Measurements from ENCODE around the gene NMBR. TPM values are rescaled to one million over a fixed set of nuclear protein-coding genes. Genes with fewer than 3 reads are reported as not detected.
"Not testable (repeated sequence)": the region's sequence is repeated elsewhere in the genome, so short reads cannot be mapped to it uniquely, and the experiment has no call there.

NMBR gene
- total and polyA plus RNA-seq, 2 of the 8 experiments (the other 6 are each of a cell fraction or from before 2014, with no cell fraction given), result 0.08 TPM; not detected in 1

DNA sequence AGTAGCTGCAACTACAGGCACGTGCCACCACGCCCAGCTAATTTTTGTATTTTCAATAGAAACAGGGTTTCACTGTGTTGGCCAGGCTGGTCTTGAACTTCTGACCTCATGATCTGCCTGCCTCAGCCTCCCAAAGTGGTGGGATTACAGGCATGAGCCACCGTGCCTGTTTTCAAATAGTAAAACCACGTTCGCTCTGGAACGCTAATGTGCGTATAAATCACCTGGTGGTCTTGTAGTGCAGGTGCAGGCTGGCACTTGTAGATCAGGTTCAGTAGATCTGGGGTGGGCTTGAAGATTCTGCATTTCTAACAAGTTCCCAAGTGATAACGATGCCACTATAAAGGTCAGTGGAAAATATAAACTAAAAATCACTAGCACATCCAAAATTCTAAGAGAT lies 41.4 kb upstream of the NMBR start:
- not testable (repeated sequence) for H3K18ac ChIP-seq (ENCODE audit: extremely low read depth, low read length); H2BK20ac ChIP-seq (ENCODE audit: low read length); H4K5ac ChIP-seq (ENCODE audit: insufficient read length, low read depth, low read length); H3K9ac ChIP-seq (replicated peaks in 1 of 4; ENCODE audit: extremely low read depth in 1 of 4, low read depth in 3 of 4, low read length in 3 of 4); H2BK120ac ChIP-seq (replicated peaks; ENCODE audit: low read depth, low read length); H3K23me2 ChIP-seq (ENCODE audit: low read depth, low read length); DNase-seq (ENCODE audit: low read depth in 1 of 2, low spot score in 2 of 2); H4K8ac ChIP-seq (ENCODE audit: extremely low read depth, insufficient read depth, low read length); H3K4me3 ChIP-seq (ENCODE audit: extremely low read depth in 1 of 4, insufficient read depth in 2 of 4, low read depth in 3 of 4, low read length in 4 of 4); H4K91ac ChIP-seq (replicated peaks; ENCODE audit: insufficient read length, low read length); H3K56ac ChIP-seq (replicated peaks; ENCODE audit: insufficient read length, low read depth, low read length); H3K27me3 ChIP-seq (replicated peaks in 1 of 4; ENCODE audit: control insufficient read depth in 3 of 4, extremely low read depth in 1 of 4, insufficient read depth in 3 of 4, low read length in 3 of 4); H3K4ac ChIP-seq (replicated peaks; ENCODE audit: insufficient read length, low read depth, low read length); FAIRE-seq; H3K79me1 ChIP-seq (ENCODE audit: low read depth, low read length); H3K23ac ChIP-seq (ENCODE audit: insufficient read length); H3K27ac ChIP-seq (ENCODE audit: low read depth, low read length); H2BK12ac ChIP-seq (ENCODE audit: low read depth, low read length); H3K9me3 ChIP-seq (ENCODE audit: insufficient read depth in 2 of 2, low read depth in 1 of 2, low read length in 1 of 2); H2BK5ac ChIP-seq (ENCODE audit: low read depth, low read length); H2AFZ ChIP-seq (ENCODE audit: low read length); H3K4me1 ChIP-seq (replicated peaks in 1 of 4; ENCODE audit: control insufficient read depth in 3 of 4, insufficient read depth in 4 of 4, low read length in 3 of 4); H3K79me2 ChIP-seq (ENCODE audit: control insufficient read depth in 1 of 2, insufficient read depth in 2 of 2, low read length in 2 of 2); H4K20me1 ChIP-seq (replicated peaks in 1 of 2; ENCODE audit: control insufficient read depth in 1 of 2, insufficient read depth in 2 of 2, low read length in 2 of 2); H3K4me2 ChIP-seq (ENCODE audit: insufficient read depth in 1 of 2, low read depth in 2 of 2, low read length in 2 of 2); H3K14ac ChIP-seq (ENCODE audit: insufficient read length); H2BK15ac ChIP-seq (ENCODE audit: low read length); H2AK5ac ChIP-seq (ENCODE audit: low read depth, low read length)
- WGBS, 2 experiments (ENCODE audit: extremely low coverage in 1 of 2, insufficient coverage in 1 of 2, insufficient read length in 1 of 2, insufficient replicate concordance in 2 of 2, low coverage in 1 of 2, low lambda C conversion rate in 2 of 2, missing lambda C conversion rate in 1 of 2), result 95% methylated on average over 8 of the region's 8 CpGs; no CpG with 5 or more reads in 1 of the 2 experiments
- CTCF ChIA-PET (ENCODE audit: partially characterized antibody), result interaction anchor here (0.7 to 5.0 kb wide), 11 partner anchors 10 to 84 kb away, joined by 3 to 35 read pairs (median 5); no protein-coding TSS in a partner anchor
- POLR2A ChIA-PET (ENCODE audit: partially characterized antibody), result interaction anchor here (1.2 kb wide), 1 partner anchor 114 kb away, joined by 3 read pairs; the partner anchor contains the start of gene ADGRG6
- peaks cover 0 to 11% (median 0%) of the 10 kb centered on the region in 4 experiments; a peak in 2 of 8 replicates for H3K36me3 ChIP-seq (ENCODE audit: control insufficient read depth in 2 of 4, insufficient read depth in 4 of 4, low read length in 3 of 4)
- TF ChIP-seq CTCF (IDR thresholded peaks at IDR 0.05; ENCODE audit: control extremely low read depth in 1 of 3, insufficient read depth in 1 of 3, low read depth in 1 of 3, low read length in 3 of 3), result peak in 2 of 3 experiments; percentile 29 to 51; a peak in 3 of 4 replicates

Data from H1 (cell line).